ENCODE measurements around the gene CAPNS1. TPM values are rescaled to one million over a fixed set of nuclear protein-coding genes. Genes with fewer than 3 reads are reported as not detected.

CAPNS1 gene
- total and polyA plus RNA-seq, 2 of the 13 experiments (the other 11 are each of a cell fraction or from before 2014, with no cell fraction given): 322 to 526 TPM

GRCh38 chr19:36090910-36091695 is 48.8 kb upstream of the CAPNS1 start:
- Histone ChIP-seq H3K27ac (ENCODE audit: extremely low read length, insufficient read depth, low read length) (no peak overlapping the region), H3K4me1 (ENCODE audit: insufficient read depth, low read length) (no peaks in the 10 kb centered on the region), H3K27me3 (ENCODE audit: control insufficient read depth in 1 of 2, insufficient read depth in 2 of 2, low read length in 2 of 2) (no peaks in the 10 kb centered on the region), H3K4me2 (ENCODE audit: low read depth, low read length) (no peak overlapping the region), H2AFZ (ENCODE audit: low read length) (no peak overlapping the region), H3K9me3 (ENCODE audit: low read length) (no peaks in the 10 kb centered on the region), H3K36me3 (replicated peaks in 1 of 2; ENCODE audit: control insufficient read depth in 1 of 2, insufficient read depth in 2 of 2, low read length in 2 of 2) (peaks cover 17 to 58% of the 10 kb centered on the region in 2 experiments; a peak in 4 of 5 replicates), H3K9ac (ENCODE audit: insufficient read depth, low read depth, low read length) (no peak overlapping the region), H3K79me2 (ENCODE audit: insufficient read depth, low read length) (no peaks in the 10 kb centered on the region), H3K4me3 (replicated peaks in 1 of 3; ENCODE audit: insufficient read depth in 1 of 3, low read depth in 2 of 3, low read length in 3 of 3) (no peak overlapping the region), H4K20me1 (ENCODE audit: insufficient read depth, low read length) (no peaks in the 10 kb centered on the region)
- FAIRE-seq (no peak), ATAC-seq (no peak), DNase-seq (ENCODE audit: low spot score) (no peak)
- CTCF ChIA-PET (ENCODE audit: low intra/inter-chr PET ratio, low total read pairs): no interaction called here
- no peak for TF ChIP-seq ZBTB2 (CRISPR knock-in tag; IDR thresholded peaks at IDR 0.05; ENCODE audit: low read depth)
- no peak for TF ChIP-seq CREM (IDR thresholded peaks at IDR 0.05)
- no peak for TF ChIP-seq CREM (CRISPR knock-in tag; IDR thresholded peaks at IDR 0.05)
- TF ChIP-seq ELF3 (CRISPR knock-in tag; IDR thresholded peaks at IDR 0.05): no peak
- TF ChIP-seq ETV5 (CRISPR knock-in tag; IDR thresholded peaks at IDR 0.05; ENCODE audit: borderline replicate concordance): no peak
- no peak for TF ChIP-seq ZNF562 (CRISPR knock-in tag; IDR thresholded peaks at IDR 0.05; ENCODE audit: borderline replicate concordance)
- TF ChIP-seq TARDBP (CRISPR knock-in tag; IDR thresholded peaks at IDR 0.05): no peak
- no TSS peak for BruUV-seq (replicated peaks)
- in situ Hi-C loops (cut with HindIII; ENCODE audit: extremely low pct_ligation_motif_present, low pct_unique_long_range_greater_than_20kb) (no loop called here), intact Hi-C loops (cut with micrococcal nuclease; ENCODE audit: unreplicated experiment) (no loop called here)
- POLR2A ChIA-PET: no interaction called here
- WGBS (ENCODE audit: low lambda C conversion rate): 100% methylated on average over 6 of the region's 13 CpGs

DNA sequence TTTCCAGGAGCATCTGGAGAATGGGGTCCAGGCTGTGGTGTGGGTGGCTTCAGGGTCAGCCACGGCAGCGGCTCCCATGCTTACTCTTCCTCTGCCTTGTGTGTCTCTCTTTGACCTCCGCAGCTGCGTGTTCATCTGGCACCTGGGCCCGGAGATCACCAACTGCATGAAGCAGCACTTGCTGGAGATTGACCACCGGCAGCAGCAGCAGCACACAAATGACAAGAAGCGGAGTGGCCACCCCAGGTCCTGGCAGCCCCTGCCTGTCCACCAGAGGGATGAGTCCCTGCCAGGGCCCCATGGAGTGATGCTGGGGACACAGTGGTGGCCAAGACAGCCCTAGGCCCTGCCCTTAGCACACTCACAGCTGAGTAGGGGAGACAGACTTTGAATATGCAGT is 47.3 kb upstream of the CAPNS1 start:
- Histone ChIP-seq H3K9me3 (ENCODE audit: low read length) (no peaks in the 10 kb centered on the region), H3K36me3 (replicated peaks in 1 of 2; ENCODE audit: control insufficient read depth in 1 of 2, insufficient read depth in 2 of 2, low read length in 2 of 2) (peaks cover 16 to 58% of the 10 kb centered on the region in 2 experiments; a peak in 4 of 5 replicates), H4K20me1 (ENCODE audit: insufficient read depth, low read length) (no peaks in the 10 kb centered on the region), H2AFZ (ENCODE audit: low read length) (no peak overlapping the region), H3K4me2 (ENCODE audit: low read depth, low read length) (no peak overlapping the region), H3K4me1 (ENCODE audit: insufficient read depth, low read length) (no peaks in the 10 kb centered on the region), H3K9ac (ENCODE audit: insufficient read depth, low read depth, low read length) (no peak overlapping the region), H3K27me3 (ENCODE audit: control insufficient read depth in 1 of 2, insufficient read depth in 2 of 2, low read length in 2 of 2) (no peaks in the 10 kb centered on the region), H3K79me2 (ENCODE audit: insufficient read depth, low read length) (no peaks in the 10 kb centered on the region), H3K4me3 (replicated peaks in 1 of 3; ENCODE audit: insufficient read depth in 1 of 3, low read depth in 2 of 3, low read length in 3 of 3) (no peak overlapping the region), H3K27ac (ENCODE audit: extremely low read length, insufficient read depth, low read length) (no peak overlapping the region)
- POLR2A ChIA-PET: no interaction called here
- no CpG with 5 or more reads among the region's 7 CpGs for WGBS (ENCODE audit: low lambda C conversion rate)
- intact Hi-C loops (cut with micrococcal nuclease; ENCODE audit: unreplicated experiment) (no loop called here), in situ Hi-C loops (cut with HindIII; ENCODE audit: extremely low pct_ligation_motif_present, low pct_unique_long_range_greater_than_20kb) (no loop called here)
- DNase-seq (ENCODE audit: low spot score): no peak
- ATAC-seq: peak; percentile 29; the same call in 1 of the 3 replicates
- TF ChIP-seq U2AF1 (optimal IDR thresholded peaks at IDR 0.05; ENCODE audit: low read depth, low read length) (no peak), DNMT1 (CRISPR knock-in tag; IDR thresholded peaks at IDR 0.05) (no peak), HOXA3 (CRISPR knock-in tag; IDR thresholded peaks at IDR 0.05) (no peak), RXRA (CRISPR knock-in tag; IDR thresholded peaks at IDR 0.05) (no peak)
- CTCF ChIA-PET (ENCODE audit: low intra/inter-chr PET ratio, low total read pairs): no interaction called here
- BruUV-seq (replicated peaks): no TSS peak
- no peak for FAIRE-seq

All from HepG2 (cell line).